GDM1 (cell line): ENCODE results near the gene MVP.
"Not testable (repeated sequence)": the region's sequence is repeated elsewhere in the genome, so short reads cannot be mapped to it uniquely, and the experiment has no call there.

ENCODE experiments used
- DNase-seq: peaks from one replicate; lab custom pipeline; 2025; lab: John Stamatoyannopoulos, UW

The MVP gene

GRCh38 chr16:29843931-29844330 is 23.7 kb downstream of the MVP start:
- DNase-seq, result no peak

- DNase-seq, result no peak
Observed at GRCh38 chr16:29844575-29845331, 24.5 kb downstream of the MVP start.

- DNase-seq, result no peak
Observed at GRCh38 chr16:29845656-29846055, 25.4 kb downstream of the MVP start.

- peak; percentile 47 for DNase-seq
Observed at GRCh38 chr16:29848420-29849297, 28.4 kb downstream of the MVP start.

- no peak for DNase-seq
Observed at GRCh38 chr16:29849505-29849904, 29.2 kb downstream of the MVP start.

- DNase-seq, result no peak
Observed at GRCh38 chr16:29850998-29851397, 30.7 kb downstream of the MVP start.

- DNase-seq, result no peak
Observed at GRCh38 chr16:29852654-29853053, 32.4 kb downstream of the MVP start.

GRCh38 chr16:29854520-29855100 is 34.3 kb downstream of the MVP start:
- no peak for DNase-seq

- no peak for DNase-seq
Observed at GRCh38 chr16:29857133-29857760, 37.0 kb downstream of the MVP start.

GRCh38 chr16:29858149-29858849 is 38.0 kb downstream of the MVP start:
- DNase-seq, result no peak

- DNase-seq, result no peak
Observed at GRCh38 chr16:29858974-29859373, 38.7 kb downstream of the MVP start.

- DNase-seq, result no peak
Observed at GRCh38 chr16:29860218-29860617, 40.0 kb downstream of the MVP start.

GRCh38 chr16:29862383-29862883 is 42.2 kb downstream of the MVP start:
- no peak for DNase-seq

GRCh38 chr16:29862884-29863668 is 42.8 kb downstream of the MVP start, which contains the start of gene CDIPT:
TSS of gene CDIPT (minus strand) at chr16:29863226. CDS start at chr16:29862857, 369 bp downstream.
- peak; percentile 92 for DNase-seq

GRCh38 chr16:29863669-29863984 is 43.4 kb downstream of the MVP start:
- no peak for DNase-seq

- DNase-seq, result no peak
Observed at GRCh38 chr16:29864205-29864604, 43.9 kb downstream of the MVP start.

GRCh38 chr16:29868396-29869009 is 48.2 kb downstream of the MVP start:
- no peak for DNase-seq

- not testable (repeated sequence) for DNase-seq
Observed at GRCh38 chr16:29869067-29869466, 48.8 kb downstream of the MVP start.

GRCh38 chr16:29871822-29872546 is 51.7 kb downstream of the MVP start:
- no peak for DNase-seq

- no peak for DNase-seq
Observed at GRCh38 chr16:29873319-29873718, 53.1 kb downstream of the MVP start.
